Measurements from ENCODE around the gene WDR44.

GRCh38 chrX:118368398-118368797 lies 22.5 kb downstream of the WDR44 start:
- TF ChIP-seq CTCF (IDR thresholded peaks at IDR 0.05): no peak
- TF ChIP-seq ZSCAN18 (CRISPR knock-in tag; IDR thresholded peaks at IDR 0.05): no peak
- no peak for TF ChIP-seq FOXK1 (CRISPR knock-in tag; IDR thresholded peaks at IDR 0.05)
- no peak for TF ChIP-seq PRDM15 (CRISPR knock-in tag; IDR thresholded peaks at IDR 0.05)
- TF ChIP-seq HMGXB4 (CRISPR knock-in tag; IDR thresholded peaks at IDR 0.05): no peak
- TF ChIP-seq TP53 (CRISPR knock-in tag; IDR thresholded peaks at IDR 0.05): no peak
- no peak for TF ChIP-seq SP1 (CRISPR knock-in tag; conservative IDR thresholded peaks at IDR 0.05)
- no peak for TF ChIP-seq ZNF425 (CRISPR knock-in tag; conservative IDR thresholded peaks at IDR 0.05)
